CD1c-positive myeloid dendritic cell (primary cell): ENCODE results near the gene SYT2.
"Not testable (repeated sequence)": the region's sequence is repeated elsewhere in the genome, so short reads cannot be mapped to it uniquely, and the experiment has no call there.

Experiments
- DNase-seq: peaks from one replicate; pipeline ENCODE4 v3.0.0-alpha.2; 2016; ENCODE audit errors: extremely low spot score

The SYT2 gene

GRCh38 chr1:202642619-202643291 is 67.5 kb downstream of the SYT2 start:
- no peak for DNase-seq

DNA sequence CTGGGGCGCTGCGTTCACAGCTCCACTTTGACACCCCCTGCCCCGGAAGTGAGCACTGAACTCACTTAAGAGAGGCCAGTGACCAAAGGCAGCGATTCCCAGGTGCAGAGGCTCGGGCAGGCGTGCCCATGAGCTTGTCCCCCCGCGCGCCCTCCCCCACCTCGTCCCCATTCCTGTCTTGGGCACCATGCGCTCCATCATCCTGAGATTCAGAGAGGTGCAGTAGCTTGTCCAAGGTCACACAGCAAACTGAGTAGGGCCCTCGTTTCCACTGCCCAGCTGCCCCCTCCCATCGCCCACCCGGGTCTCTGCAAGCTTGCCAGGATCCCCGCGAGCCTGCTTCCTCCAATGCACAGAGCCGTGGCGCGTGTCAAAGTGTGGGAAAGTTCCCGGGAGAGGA is 68.0 kb downstream of the SYT2 start:
- no peak for DNase-seq

DNA sequence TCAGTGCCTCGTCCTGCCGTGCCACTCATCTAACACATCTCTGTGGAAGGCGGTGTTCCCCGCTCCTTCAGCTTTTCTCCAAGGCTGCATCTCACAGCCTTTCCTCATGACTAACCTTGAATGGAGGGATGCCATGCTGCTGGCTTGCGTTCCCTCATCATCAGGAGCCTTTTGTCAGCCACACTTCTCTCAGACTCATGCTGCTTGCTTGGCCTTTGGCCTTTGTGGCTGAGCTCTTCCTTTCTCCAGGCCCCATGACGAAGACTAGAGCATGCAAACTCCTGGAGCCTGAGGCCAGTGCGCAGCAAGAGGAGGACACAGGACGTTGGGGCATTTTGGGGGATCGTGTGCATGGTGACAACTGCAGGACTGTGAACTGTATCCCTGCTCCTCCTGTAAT is 70.8 kb downstream of the SYT2 start:
- DNase-seq, result no peak

DNA sequence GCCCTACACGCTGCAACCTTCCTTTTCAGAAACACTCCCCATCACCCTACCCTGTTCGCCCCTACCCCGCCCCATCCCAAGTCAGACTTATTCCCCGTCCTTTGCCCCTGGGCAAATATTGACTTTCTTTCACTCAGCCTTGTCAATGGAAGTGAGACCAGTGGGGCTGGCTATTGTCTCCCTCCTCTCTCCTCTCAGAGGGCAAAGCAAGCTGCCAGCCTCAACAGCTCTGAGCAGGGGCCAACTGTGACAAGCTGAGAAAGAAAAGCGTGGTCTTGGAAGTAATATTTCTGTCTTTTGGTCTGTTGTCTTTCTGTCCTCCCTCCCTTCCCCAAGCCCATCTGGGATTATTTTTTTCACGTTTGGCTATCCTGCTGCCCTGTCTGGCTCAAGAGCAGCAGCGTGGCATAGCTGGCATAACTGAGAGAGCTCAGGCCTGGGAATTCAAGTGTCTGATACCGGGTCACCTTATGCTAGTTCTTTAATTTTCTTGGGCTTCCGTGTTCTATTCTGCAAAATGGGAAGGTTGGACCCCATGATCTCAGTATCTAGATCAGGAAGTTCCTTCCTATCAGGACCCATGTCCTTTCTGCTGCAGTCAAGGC is 71.5 kb downstream of the SYT2 start:
- DNase-seq, result not testable (repeated sequence)

DNA sequence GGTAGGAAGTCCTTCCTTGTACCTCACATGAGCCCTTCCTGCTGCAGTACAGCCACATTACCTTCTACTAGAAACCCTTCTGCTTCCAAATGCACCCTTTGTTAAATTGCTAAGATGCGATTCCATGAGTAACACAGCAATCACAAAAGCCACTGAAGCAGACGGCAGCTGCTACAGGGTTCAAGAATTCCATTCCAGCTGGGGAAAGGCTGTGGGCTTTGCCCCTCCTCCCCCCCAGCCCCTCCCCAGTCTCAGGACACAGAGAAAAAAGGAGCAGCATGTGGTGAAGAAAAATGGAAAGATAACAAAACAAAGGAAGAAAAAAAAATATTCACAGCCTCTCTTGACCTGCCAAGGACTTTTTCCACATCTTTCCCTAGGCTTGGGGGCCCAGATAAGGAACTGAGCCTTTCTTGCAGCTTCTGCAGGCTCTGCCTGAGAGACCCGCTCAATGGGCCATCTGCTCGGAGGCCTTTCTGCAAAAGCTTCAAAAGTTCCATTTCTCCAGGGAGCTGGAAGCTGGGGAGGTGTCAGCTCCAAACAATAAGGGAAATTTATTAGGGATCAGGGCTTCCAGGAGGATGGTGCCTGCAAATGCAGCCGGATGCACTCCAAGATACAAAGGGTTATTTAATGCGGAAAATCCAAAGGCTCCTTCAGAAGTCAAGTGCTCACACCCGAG is 72.1 kb downstream of the SYT2 start:
- no peak for DNase-seq

- DNase-seq, result not testable (repeated sequence)
Measured at GRCh38 chr1:202637321-202638018, 72.8 kb downstream of the SYT2 start.

- DNase-seq, result not testable (repeated sequence)
Measured at GRCh38 chr1:202636171-202636570, 74.1 kb downstream of the SYT2 start.

- no peak for DNase-seq
Measured at GRCh38 chr1:202632241-202632640, 78.0 kb downstream of the SYT2 start.

DNA sequence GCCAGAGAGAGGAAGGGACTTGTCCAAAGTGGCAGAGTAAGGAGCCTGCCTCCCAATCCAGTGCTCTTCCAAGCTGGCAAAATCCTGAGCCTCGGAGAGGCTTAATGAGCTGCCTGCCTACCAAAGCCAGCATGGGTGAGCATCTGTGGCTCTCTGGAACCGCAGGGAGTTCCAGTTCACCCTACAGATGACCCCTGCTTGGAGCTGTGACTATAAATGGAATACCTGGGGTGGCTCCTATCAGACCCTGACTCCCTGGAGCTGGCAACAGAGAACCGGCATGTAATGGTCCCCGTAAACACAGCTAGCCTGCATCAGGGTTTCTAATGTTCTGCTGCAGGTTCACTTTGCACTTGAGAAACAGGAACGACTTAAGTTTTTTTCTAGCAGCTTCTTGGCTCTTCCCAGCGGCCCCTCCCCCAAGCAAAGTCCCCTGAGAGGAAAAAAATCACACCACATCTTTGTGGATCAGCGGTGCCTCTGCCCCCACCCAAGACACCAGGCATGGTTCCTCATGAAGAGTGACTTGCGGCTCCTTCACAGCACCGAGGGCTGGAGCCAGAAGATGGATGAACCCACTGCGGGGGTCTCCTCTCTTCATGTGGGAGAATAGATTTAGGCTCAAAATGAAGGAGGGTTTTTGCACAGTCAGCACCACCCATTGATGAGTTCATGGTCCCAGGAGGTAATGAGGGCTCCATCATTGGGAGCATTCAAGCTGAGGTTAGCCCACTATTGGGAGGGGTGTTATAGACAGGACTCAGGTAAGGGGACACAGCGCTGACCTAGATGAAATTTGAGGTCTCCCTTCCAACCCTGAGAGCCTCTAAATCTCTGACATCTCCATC is 79.0 kb downstream of the SYT2 start:
- DNase-seq, result no peak

DNA sequence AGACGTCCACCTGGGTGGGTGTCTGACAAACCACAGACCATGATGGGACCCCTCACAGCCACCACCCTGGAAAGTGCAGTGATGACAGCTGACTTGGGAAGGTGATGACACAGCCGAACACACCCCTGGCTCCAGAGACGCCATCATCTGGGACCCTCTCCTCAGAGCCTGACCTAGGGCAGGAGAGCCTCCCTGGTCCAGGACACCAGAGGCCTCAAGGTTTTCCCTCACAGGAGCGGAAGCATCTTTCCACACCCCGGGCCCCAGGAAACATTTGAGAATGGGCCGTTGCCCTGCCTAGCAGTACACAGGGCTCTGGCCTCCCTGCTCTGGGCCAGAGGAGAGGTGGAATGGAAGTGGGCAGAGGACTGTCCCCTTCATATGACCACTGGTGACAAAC is 79.7 kb downstream of the SYT2 start:
- DNase-seq, result no peak

DNA sequence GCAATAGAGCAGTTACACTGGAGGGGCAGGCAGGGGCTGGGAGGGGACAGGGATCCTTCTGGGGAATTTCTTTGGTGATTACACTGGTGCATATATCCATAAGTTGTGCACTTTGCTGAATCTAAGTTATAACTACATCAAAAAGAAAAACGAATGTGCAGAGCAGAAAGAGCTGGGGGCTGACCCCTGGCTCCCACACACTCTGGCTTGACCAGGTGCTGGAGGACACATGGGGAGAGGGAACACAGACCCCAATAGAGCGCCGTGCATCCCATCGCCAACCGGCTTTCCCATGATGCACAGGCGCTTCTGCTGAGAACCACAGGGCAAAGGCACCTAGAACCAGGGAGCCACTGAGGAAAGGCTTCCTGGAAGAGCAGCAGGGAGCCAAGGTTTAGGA is 80.2 kb downstream of the SYT2 start:
- DNase-seq, result not testable (repeated sequence)

DNA sequence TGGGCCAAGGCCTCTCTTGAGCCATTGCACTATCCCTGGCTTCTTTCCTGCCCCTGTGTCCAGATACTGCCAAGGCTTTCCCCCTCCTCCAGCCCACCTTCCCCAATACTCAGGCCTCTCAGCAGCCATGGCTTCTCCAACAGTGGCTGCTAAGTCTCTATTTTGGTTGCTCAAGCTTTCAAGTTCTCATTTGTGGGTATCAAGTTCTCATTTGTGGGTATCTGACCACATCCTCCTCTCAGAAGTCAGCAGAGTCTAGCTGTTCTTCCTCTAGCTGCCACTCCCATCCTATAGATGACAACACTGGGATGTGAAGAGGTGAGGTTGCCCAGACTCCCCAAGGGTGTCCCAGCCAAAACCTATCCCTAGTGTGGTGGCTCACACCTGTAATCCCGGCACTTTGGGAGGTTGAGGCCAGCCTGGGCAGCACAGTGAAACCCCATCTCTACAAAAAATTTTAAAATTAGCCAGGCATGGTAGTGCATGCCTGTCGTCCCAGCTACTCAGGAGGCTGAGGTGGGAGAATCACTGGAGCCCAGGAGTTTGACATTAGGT is 80.9 kb downstream of the SYT2 start:
- peak; percentile 70 for DNase-seq

GRCh38 chr1:202628646-202629215 is 81.5 kb downstream of the SYT2 start:
- no peak for DNase-seq

- no peak for DNase-seq
Measured at GRCh38 chr1:202627841-202628565, 82.3 kb downstream of the SYT2 start.

GRCh38 chr1:202627036-202627435 is 83.2 kb downstream of the SYT2 start:
- not testable (repeated sequence) for DNase-seq

DNA sequence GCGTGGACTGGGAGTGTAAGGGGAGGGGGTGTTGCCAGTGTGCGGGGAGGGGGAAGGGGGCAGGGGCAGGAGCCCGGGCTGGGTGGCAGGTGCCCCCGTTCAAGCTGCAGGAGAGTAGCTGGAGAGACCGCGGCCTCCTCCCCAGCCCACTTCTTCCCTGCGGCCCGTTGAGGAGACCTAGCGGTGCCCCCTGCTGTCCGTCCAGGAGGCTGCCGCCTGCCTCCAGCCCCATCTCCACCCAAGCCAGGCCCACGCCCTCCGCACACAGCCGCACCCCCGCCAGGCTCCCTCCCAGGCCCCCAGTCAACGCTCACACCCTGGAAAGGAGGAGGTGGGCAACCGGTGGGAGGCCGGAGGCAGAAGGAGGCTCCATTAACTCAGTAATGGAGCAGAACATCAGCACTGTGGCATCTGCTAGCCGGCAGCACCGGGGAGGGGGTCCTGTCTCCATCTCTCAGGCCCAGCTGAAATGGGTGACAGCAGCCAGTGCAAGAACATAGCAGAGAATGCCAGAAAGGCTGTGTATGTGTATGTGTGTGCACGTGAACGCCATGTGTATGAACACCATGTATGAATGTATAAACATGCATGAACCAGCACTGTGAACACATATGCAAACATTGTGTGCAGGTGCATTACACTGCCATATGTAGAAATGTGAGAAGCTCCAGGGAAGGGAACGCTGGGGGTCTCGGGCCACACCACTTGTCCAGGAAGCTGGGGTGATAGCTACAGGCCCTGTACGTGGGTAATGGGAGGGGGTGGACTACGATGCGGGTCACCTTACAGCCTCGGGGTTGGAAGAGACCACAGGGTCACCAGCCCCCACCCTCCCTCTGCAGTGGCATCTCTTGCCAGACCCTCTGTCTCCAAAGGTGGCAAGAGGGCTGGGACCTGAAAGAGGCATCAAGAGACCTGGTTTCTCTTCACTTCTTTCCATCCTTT is 84.6 kb downstream of the SYT2 start:
- DNase-seq, result peak; percentile 66

- no peak for DNase-seq
Measured at GRCh38 chr1:202624781-202625108, 85.5 kb downstream of the SYT2 start.

DNA sequence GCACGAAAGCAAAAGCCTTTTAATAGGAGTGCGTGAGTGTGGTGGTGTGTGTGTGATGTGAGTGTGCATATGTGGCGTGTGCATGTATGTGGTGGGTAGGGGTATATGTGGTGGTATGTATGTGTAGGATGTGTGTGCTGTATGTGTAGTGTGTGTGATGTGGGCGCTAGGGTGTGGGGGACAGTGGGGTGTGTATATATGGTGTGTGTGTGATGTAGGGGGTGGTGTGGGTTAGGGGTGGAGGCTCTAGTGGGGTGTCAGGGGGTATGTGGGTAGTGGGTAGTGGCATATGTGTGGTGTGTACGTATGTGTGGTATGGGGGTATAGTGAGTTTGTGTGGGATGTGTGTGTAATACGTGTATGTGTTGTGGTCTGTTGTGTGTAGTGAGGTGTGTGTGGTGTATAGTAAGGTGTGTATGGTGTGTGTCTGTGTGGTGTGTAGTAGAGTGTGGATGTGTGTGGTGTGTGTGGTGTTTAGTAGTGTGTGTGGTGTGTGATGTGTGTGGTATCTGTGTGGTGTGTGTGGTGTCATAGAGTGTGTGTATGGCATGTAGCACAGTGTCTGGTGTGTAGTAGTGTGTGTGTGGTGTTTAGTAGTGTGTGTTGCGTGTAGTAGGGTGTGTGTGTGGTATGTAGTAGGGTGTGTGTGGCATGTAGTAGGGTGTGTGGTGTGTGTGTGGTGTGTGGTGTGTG is 86.0 kb downstream of the SYT2 start:
- no peak for DNase-seq

- not testable (repeated sequence) for DNase-seq
Measured at GRCh38 chr1:202623476-202623875, 86.8 kb downstream of the SYT2 start.
